GM12801 (cell line): ENCODE measurements around the gene ETV1.

Experiments used
- TF ChIP-seq, protein P1 (sequence below): IDR thresholded peaks from one replicate; pipeline ENCODE4 v1.5.1; 2011; ENCODE audit warnings: control low read depth; ENCODE audit not compliant: insufficient read length; ENCODE audit errors: extremely low read depth

Gene ETV1

DNA sequence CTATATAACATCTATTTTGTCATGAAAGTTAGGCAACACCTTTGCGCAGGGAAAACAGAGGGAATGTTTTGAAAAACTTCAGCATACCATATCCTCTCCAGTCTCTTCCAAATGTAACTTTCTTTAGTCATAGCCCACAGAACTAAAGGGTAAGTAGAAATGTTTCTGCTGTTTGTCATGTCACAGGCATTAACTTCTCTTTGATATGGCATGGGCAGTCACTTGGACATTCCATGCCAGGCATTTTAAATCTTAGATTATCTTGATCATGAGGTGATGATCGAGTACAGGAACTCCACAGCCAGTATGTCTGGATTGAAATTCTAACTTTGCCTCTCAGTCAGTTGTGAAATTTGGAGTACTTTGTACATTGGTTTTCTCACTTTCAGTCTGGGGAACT lies 27.5 kb upstream of the ETV1 start:
- TF ChIP-seq, protein P1, sequence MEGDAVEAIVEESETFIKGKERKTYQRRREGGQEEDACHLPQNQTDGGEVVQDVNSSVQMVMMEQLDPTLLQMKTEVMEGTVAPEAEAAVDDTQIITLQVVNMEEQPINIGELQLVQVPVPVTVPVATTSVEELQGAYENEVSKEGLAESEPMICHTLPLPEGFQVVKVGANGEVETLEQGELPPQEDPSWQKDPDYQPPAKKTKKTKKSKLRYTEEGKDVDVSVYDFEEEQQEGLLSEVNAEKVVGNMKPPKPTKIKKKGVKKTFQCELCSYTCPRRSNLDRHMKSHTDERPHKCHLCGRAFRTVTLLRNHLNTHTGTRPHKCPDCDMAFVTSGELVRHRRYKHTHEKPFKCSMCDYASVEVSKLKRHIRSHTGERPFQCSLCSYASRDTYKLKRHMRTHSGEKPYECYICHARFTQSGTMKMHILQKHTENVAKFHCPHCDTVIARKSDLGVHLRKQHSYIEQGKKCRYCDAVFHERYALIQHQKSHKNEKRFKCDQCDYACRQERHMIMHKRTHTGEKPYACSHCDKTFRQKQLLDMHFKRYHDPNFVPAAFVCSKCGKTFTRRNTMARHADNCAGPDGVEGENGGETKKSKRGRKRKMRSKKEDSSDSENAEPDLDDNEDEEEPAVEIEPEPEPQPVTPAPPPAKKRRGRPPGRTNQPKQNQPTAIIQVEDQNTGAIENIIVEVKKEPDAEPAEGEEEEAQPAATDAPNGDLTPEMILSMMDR: no peak

DNA sequence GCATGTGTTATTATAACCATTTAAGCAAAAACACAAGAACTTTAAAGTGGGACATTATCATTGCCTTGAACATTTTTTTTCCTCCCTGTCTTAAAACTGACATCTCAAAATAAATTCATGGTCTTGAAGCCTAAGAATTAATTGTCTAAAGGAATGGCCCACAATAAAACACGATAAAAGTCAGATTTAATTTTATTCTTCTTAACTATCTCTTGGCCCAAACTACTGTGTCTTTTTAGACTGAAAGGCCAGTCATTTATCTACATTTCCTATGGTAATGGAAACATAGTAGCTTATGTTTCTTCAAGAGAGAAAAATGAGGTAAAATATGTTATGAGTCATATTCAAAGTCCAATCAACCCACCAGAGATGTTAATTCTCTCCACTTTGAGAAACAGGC lies 24.4 kb upstream of the ETV1 start:
- TF ChIP-seq, protein P1: no peak

DNA sequence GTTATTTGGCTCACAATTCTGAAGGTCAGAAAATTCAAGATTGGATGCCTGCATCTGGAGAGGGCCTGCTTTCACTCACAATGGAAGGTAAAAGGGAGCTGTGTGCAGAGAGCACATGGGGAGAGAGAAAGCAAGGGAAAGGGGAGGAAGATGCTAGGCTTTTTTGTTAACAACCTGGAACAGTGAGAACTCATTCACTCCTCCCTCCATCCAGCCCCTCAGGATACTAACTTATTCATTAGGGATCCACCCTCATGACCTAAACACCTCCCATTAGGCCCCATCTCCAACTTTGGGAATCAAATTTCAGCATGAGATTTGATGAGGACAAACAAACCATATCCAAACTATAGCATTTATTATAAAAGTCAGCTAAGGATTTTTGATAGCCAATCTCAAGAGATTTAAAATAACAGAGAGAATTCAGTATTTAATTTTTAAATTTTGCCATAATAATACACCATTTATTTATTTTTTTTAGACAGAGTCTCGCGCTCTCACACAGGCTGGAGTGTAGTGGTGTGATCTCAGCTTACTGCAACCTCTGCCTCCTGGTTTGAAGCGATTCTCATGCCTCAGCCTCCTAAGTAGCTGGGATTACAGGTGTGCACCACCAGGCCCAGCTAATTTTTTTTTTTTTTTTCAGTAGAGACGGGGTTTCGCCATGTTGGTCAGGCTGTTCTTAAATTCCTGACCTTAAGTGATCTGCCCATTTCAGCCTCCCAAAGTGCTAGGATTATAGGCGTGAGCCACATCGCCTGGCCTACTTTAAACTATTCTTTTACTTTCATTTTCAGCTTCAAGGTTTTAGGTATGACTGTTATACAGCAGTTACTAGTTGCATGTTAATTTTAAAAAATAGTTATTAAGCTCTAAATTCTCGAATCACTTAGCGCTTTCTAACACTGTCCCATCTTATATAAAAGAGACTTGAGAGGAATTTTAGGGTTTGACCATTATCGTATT lies 20.3 kb upstream of the ETV1 start:
- TF ChIP-seq, protein P1: no peak

- TF ChIP-seq, protein P1: no peak
These were observed 11.7 kb upstream of the ETV1 start for GRCh38 chr7:14001139-14001538.

DNA sequence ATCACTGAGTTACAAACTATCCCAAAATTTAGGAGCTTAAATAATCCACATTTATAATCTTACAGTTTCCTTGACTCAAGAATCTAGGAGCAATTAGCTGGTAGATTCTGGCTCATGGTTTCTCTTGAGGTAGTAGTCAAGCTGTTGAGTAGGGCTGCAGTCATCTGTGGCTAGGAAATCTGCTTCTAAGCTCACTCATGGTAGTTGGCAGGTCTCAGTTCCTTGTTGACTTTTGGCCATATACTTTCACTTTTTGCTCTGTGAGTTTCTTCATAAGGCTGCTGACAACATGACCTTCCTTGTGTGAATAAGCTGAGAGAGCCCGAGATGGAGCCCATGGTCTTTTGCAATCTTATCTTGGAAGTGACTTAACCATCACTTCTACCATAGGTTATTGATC lies 10.8 kb upstream of the ETV1 start:
- TF ChIP-seq, protein P1: no peak

DNA sequence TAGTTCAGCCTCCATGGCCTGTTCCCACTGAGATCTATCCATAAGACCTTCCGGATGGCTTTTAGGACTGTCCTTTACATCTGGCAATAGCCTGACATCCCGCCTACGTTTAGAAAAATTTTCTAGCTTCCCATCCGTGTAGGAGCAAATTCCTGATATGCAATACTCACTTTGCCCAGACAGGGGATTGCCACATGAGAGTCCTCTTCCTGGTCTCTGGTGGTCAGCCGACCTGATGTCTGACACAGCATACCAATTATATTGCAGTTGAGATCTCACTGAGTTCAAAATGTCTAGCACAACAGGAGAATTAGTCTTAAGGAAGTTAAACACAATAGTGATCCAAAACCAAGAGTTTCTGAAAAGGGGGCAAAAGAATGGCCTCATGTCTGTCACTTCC lies 9.4 kb upstream of the ETV1 start:
- TF ChIP-seq, protein P1: no peak

DNA sequence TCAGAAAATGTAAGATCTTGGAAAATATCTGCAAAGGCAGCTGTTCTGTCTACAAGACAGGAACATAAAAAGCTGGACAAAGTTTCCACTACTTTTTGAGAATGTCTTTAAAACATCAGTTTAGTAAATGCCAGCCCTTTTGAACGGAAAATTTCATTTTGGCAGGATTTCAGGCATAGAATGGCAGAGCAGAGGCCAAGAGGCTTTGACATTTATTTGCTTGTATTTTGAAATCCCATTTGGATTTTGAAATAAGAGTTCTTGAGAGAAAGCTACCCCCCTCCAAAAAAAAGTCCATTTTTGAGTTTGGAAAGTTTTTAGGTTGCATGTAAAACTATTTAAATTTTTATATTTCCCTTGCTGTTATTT lies 3.1 kb upstream of the ETV1 start:
- TF ChIP-seq, protein P1: no peak
